ENCODE data around the gene TAF7L.
"Not testable (repeated sequence)": the region's sequence is repeated elsewhere in the genome, so short reads cannot be mapped to it uniquely, and the experiment has no call there.

TAF7L gene, protein sequence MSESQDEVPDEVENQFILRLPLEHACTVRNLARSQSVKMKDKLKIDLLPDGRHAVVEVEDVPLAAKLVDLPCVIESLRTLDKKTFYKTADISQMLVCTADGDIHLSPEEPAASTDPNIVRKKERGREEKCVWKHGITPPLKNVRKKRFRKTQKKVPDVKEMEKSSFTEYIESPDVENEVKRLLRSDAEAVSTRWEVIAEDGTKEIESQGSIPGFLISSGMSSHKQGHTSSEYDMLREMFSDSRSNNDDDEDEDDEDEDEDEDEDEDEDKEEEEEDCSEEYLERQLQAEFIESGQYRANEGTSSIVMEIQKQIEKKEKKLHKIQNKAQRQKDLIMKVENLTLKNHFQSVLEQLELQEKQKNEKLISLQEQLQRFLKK

DNA sequence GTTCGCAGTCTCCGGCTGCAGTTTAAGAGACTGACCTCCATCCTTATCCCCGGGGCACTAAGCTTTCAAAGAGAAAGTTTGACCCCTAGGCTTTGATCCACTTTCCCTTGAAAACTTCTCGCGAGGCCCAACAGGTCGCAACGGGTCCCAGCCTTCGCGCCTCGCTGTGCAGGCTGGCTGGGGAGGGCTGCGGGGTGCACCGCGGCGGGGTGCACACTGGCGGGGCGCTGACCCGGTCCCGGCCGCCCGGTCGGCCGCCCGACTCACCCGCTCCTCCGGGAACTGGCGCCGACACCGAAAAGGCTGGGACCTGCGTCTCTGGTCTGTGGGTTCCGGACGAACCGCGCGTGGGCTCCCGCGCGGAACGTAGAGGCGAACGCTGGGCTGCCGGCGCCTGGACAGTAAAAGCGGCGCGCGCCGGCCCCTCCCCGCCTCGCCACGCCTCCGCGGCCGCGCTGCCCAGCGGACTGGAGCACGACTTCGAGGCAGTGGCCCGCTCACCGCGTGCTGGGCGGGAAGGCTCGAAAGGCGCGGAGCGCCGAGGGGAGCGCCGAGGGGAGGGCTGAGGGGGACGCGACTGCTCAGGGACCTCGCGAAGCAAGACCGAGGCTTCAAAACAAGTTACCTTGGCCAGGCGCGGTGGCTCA, at the start of gene TAF7L:
TSS of gene TAF7L (minus strand) at position 378 of the 647 bp plus-strand sequence. CDS start 3,791 bp downstream, outside the sequence.
- DNase-seq, result no peak

DNA sequence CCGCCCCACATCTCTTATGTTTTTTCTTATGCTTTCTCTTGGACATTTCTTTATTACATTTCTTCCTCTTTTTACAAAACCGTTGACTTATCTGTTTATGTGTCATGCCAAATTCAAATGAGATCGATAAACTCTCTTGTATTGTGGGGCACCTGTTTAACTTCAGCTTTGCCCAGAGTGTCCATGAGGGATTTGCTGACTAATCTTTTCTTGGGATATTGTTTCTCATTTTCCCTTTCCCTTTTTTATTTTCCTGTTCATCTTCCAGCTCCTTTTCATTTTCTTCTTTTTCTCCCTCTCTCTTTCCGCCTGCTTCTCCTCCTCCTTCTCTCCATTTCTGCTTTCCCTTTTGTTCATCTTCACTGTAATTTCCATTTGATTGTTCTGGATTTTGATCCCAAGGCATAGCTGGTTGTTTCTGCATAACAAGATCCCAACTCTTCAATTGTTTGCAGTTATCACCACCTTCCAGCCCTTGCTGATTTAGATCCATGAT, 46.7 kb upstream of the TAF7L start:
- DNase-seq, result no peak

GRCh38 chrX:101334310-101334709, 43.2 kb upstream of the TAF7L start:
- DNase-seq, result not testable (repeated sequence)

DNA sequence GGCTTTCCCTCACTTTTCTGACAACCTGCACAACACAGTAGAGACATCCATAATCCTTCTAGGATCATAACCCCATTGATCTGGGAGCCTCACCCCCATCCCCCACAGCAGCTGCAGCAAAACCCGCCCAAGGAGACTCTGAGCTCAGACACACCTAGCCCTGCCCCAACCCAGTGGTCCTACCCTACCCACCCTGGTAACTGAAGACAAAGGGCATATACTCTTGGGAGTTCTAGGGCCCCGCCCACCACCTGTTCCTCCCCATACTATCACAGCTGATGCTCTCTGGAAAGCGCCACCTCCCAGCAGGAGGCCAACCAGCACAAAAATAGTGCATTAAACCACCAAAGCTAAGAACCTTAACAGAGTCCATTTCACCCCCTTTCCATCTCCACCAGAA, 35.5 kb upstream of the TAF7L start:
- DNase-seq, result not testable (repeated sequence)

GRCh38 chrX:101303790-101304189, 12.7 kb upstream of the TAF7L start:
- DNase-seq, result no peak

GRCh38 chrX:101295603-101296002, 4.5 kb upstream of the TAF7L start:
- DNase-seq, result not testable (repeated sequence)

DNA sequence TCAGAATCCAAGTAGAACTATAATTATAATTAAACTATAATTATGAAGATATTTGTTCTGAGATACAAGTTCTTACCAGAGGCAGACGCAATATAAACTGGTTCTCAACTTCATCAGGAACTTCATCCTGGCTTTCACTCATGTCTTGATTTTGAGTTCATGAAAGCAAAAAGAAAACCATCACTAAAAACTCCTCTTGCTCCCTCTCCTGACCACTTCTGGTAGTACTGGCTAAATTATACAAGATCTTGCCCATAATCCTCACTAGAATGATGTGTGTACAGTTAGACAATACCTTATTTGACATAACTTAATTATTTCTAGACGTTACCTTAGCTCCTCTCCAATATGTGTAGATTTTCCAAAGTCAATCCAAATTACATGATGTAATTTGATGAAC, 3.7 kb downstream of the TAF7L start:
- DNase-seq, result peak; percentile 11

DNA sequence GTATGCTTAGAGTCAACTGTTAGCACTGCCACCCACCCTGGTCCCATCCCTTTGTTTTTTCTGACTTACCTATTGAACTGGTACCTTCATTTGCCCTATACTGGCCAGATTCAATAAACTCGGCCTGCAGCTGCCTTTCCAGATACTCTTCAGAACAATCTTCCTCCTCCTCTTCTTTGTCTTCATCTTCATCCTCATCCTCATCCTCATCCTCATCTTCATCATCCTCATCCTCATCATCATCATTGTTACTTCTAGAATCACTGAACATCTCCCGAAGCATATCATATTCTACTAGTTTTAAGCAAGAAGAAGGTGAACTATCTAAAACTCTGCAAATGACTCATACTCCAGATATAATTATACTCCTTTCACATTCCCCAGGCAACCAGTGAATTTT, 14.9 kb downstream of the TAF7L start:
- DNase-seq, result no peak

DNA sequence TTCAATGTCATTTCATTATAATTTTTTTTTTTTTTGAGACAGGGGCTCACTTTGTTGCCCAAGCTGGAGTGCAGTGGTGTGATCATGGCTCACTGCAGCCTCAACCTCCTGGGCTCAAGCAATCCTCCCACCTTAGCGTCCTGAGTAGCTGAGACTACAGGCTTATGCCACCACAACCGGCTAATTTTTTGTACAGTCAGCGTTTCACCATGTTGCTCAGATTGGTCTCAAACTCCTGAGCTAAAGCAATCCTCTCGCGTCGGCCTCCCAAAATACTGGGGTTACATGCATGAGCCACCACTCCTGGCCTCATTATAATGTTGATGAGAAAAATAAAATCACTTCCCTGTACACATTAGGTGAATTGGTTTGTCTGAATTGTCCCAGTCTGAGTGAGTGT, 16.9 kb downstream of the TAF7L start:
- DNase-seq, result no peak

DNA sequence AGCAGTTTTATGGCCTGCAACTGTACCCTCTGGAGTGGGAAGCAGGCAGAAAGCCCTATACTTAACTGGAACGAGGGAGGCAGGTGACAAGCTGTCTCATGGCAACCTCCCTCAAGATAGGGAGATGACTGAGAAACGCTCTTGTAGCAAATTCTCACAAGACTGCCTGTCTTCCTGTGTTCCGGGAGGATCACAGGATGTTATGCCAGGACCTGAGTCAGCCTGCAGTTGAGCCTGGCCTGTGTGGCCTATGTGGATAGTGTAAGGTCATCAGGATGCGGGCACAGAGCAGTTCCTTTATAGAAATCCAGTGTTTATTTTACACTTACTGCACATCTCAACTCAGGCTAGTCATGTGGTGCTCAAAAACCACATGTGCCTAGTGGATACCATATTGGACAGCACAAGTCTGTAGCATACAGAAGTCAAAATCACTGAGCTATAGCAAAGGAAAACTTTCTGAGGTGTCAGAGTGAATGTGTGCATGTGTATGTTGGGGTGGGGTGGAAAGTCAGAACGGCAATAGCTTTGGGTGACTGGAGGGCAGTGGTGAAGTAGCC, 25.2 kb downstream of the TAF7L start:
- no peak for DNase-seq

DNA sequence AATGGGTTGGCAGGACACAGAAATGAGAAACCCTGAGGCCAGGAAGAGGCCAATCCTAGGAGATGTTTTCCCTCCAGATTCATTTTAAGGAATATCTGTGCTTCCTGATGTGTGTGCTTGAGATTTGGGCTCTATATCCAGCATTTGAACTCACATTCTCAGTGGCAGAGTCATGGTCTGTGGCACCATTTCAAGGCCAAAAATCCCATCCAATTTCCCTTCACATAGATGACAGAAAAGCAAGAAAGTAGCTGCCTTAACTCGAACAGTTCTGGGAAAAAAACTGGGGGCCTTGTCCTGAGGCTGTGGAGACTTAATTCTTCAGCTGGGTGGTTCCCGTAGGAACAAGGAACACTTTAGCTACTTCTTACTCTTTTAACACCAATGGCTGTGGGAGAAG, 27.4 kb downstream of the TAF7L start:
- DNase-seq, result no peak

- DNase-seq, result no peak
Measured at GRCh38 chrX:101262590-101262989, 28.5 kb downstream of the TAF7L start.

- DNase-seq, result no peak
Measured at GRCh38 chrX:101260435-101260834, 30.7 kb downstream of the TAF7L start.

- no peak for DNase-seq
Measured at GRCh38 chrX:101258259-101258581, 32.9 kb downstream of the TAF7L start.

DNA sequence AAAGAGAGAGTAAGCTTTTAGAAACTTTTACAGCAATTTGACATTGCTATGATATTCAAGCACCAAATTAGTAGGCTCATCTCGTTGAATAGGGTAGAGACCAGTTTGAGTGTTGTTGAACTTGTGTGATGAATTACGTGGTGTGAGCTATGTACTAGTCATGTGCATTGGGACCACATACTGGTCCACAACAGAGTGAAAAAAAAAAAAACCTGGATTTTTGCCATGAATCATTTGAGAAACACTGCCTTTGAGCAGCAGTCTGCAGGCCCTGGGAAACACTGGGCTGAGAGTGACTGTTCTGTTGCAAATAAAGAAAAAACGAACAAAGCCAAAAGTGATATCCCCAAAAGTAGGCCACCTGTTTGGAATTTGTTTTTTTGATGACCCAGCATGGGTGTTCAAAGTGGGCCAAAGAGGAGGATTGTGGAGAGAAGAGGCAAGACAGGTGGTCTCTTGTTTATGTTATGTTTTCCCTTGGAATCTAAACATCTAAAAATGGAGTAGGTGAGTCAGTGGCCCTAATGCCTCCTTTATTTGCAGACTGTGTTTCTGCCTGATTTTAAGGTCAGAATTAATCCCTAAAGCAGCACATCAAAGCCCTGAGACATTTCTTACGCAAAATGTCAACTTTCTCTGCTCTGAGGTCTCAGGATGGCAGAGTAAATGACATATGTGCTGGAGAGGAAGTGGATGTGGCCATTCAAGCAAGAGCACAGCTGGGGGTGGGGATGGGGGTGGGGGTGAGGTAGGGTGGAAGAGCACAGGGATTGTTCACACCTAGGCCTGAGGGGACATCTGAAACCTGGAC, 33.5 kb downstream of the TAF7L start:
- DNase-seq, result no peak

GRCh38 chrX:101252634-101253033, 38.5 kb downstream of the TAF7L start:
- DNase-seq, result no peak

DNA sequence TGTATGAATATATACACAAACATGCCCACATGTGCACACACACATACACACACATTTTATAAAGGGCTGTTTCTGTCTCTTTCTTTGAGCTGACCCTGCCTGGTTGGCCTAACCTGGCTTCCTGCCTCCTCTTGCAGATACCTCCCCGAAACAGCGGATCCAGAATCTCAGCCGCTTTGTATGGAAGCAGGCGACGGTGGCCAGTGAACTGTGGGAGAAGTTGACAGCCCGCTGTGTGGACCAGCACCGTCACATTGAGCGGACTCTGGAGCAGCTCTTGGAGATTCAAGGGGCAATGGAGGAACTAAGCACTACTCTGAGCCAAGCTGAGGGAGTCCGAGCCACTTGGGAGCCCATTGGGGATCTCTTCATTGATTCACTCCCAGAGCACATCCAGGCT, 49.6 kb downstream of the TAF7L start:
- no peak for DNase-seq

GRCh38 chrX:101237041-101237440, 54.1 kb downstream of the TAF7L start:
- no peak for DNase-seq

DNA sequence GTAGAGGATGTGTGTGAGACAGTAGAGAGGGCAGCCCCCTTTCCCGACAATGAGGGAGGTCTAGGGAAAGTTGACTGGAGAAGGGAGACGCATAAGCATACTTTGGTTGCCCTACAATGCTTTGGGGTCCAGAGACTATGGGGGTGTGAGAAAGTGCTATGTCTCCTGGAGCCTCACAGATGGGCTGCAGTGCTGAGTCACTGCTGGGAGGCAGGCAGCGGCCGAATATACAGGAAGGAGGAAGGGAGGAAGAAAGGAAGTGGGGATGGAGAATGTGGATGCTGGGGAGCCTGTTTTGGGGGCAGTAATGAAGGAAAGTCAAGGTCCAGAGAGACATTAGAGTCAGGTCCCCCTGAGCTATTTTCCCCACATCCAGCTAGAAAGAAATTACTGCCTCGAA, 58.8 kb downstream of the TAF7L start:
- no peak for DNase-seq

- DNase-seq, result no peak
Measured at GRCh38 chrX:101231080-101231479, 60.1 kb downstream of the TAF7L start.

DNA sequence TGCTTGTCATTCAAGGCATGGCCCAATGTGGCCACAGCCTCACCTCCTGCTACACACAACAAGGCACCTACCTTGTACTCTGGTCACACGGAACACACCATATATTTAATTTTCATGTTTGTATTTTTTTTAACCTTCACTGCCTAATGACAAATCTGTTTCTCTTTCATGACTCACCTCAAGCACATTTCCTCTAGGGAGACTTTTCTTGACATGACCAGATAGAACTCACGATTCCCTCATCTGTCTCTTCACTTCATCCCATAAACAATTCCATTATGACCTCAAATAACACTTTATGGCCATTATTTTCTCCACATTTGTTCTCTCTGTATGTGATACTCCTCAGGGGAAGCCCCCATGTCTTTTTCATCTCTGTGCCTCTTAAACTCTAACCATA, 60.5 kb downstream of the TAF7L start:
- no peak for DNase-seq

- no peak for DNase-seq
Measured at GRCh38 chrX:101229170-101229569, 62.0 kb downstream of the TAF7L start.

DNA sequence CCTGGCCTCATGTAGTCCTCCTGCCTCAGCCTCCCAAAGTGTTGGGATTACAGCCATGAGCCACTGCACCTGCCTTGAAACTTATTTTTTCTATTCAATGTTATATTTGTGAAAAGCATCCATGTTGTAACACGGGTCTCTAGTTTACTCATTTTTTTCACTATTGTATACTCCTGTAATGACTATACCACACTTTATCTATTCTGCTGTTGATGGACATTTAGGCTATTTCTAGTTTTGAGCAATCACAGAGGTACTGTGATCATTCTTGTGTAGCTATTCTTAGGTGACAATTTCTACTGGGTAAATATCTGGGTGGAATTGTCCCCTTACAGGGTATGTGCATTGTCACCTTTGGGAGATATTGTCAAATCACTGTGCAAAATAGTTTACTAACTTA, 67.9 kb downstream of the TAF7L start:
- no peak for DNase-seq

Measured in NCI-H2107 (cell line).